ENCODE data around the gene FGD4. TPM values are rescaled to one million over a fixed set of nuclear protein-coding genes. Genes with fewer than 3 reads are reported as not detected.
A peak's percentile ranks its signal among the peaks of the same experiment; 100 is the strongest.

Gene FGD4
- total RNA-seq (10 to 100 TPM; 37.0 to 38.9 TPM), polyA plus RNA-seq (ENCODE audit: insufficient read length in 6 of 6) (10 to 100 TPM; 18.6 to 28.5 (median 23.3) TPM)
- long read RNA-seq, donor 1, transcript FGD4-203 (4 exons, 1,629 nt): major isoform, 5 of 7 reads
- long read RNA-seq, donor 1, partial matches to known transcripts: 0 of 7 reads
- long read RNA-seq, donor 1, other reads (novel, unspliced or antisense): 0 of 7 reads
- long read RNA-seq, donor 2, partial matches to known transcripts: 0 of 2 reads
- long read RNA-seq, donor 2, other reads (novel, unspliced or antisense): 0 of 2 reads
- long read RNA-seq, donor 3, partial matches to known transcripts: 0 of 1 reads
- long read RNA-seq, donor 3, other reads (novel, unspliced or antisense): 0 of 1 reads
- long read RNA-seq, donor 4, partial matches to known transcripts: 4 of 6 reads
- long read RNA-seq, donor 4, other reads (novel, unspliced or antisense): 2 of 6 reads
- long read RNA-seq, donor 5, partial matches to known transcripts: 0 of 1 reads
- long read RNA-seq, donor 5, other reads (novel, unspliced or antisense): 0 of 1 reads
- long read RNA-seq, donor 6, partial matches to known transcripts: 0 of 1 reads
- long read RNA-seq, donor 6, other reads (novel, unspliced or antisense): 0 of 1 reads
- long read RNA-seq, donor 7: 0 reads
- long read RNA-seq, donor 8, partial matches to known transcripts: 0 of 4 reads
- long read RNA-seq, donor 8, other reads (novel, unspliced or antisense): 0 of 4 reads
- long read RNA-seq, donor 9: 0 reads
- long read RNA-seq, donor 10: 0 reads
- long read RNA-seq, donor 11, full-length matches to known transcripts: 4 of 4 reads
- long read RNA-seq, donor 11, partial matches to known transcripts: 0 of 4 reads
- long read RNA-seq, donor 11, other reads (novel, unspliced or antisense): 0 of 4 reads
- long read RNA-seq, donor 12, partial matches to known transcripts: 0 of 1 reads
- long read RNA-seq, donor 12, other reads (novel, unspliced or antisense): 0 of 1 reads

DNA sequence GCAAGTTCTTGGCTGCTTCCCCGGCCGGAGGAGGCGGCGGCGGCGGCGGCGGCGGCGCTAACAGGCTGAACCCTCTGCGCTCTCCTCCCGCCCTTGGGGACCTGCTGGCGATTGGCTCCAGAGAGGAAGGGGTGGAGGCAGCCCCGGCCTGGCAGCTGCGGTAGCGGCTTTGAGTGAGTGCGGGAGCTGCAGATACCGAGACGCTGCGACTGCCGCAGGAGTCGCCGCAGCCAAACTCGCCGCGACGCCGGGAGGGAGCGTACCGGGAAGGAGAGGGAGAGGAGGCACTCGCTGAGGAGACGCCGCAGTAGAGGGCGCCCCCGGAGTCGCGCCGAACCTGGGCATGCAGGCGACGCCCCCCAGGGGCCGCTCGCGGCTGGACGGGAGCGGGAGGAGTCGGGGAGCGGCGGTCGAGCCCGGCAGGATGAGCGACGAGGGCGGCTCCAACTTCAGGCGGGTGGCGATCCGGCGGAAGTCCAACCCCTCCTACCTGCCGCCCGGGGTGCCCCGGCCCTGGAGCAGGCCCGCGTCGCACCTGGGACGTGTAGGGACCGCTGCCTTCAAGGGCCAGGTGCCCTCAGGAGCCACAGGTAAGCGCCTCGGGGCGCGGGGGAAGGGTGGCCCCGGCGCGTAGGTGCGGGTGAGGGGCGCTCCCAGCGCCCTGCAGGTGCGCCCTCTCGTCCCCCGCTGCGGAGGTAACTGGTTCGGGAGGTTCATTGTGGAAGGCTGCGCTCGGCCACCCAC is at the start of gene FGD4:
Gene FGD4, plus strand, starts transcription at position 189 of the 744 bp plus-strand sequence.
- peak; percentile 94 for ATAC-seq
- Histone ChIP-seq H3K27ac (peak within 1 kb of the TSS; percentile 80 to 85), H3K36me3 (no peaks in the 10 kb centered on the region), H3K4me1 (peaks cover 5 to 45% of the 10 kb centered on the region in 2 donors), H3K9me3 (no peaks in the 10 kb centered on the region), H3K27me3 (peaks cover 6 to 51% of the 10 kb centered on the region in 2 donors), H3K4me3 (peak within 1 kb of the TSS; percentile 64 to 67)
- peak; percentile 56 to 95 (median 86) for DNase-seq
- TF ChIP-seq, protein P1, sequence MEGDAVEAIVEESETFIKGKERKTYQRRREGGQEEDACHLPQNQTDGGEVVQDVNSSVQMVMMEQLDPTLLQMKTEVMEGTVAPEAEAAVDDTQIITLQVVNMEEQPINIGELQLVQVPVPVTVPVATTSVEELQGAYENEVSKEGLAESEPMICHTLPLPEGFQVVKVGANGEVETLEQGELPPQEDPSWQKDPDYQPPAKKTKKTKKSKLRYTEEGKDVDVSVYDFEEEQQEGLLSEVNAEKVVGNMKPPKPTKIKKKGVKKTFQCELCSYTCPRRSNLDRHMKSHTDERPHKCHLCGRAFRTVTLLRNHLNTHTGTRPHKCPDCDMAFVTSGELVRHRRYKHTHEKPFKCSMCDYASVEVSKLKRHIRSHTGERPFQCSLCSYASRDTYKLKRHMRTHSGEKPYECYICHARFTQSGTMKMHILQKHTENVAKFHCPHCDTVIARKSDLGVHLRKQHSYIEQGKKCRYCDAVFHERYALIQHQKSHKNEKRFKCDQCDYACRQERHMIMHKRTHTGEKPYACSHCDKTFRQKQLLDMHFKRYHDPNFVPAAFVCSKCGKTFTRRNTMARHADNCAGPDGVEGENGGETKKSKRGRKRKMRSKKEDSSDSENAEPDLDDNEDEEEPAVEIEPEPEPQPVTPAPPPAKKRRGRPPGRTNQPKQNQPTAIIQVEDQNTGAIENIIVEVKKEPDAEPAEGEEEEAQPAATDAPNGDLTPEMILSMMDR (IDR thresholded peaks at IDR 0.05): peak in 1 of 2 donors; percentile 14
- intact Hi-C loops (cut with DNase I): no loop called here

DNA sequence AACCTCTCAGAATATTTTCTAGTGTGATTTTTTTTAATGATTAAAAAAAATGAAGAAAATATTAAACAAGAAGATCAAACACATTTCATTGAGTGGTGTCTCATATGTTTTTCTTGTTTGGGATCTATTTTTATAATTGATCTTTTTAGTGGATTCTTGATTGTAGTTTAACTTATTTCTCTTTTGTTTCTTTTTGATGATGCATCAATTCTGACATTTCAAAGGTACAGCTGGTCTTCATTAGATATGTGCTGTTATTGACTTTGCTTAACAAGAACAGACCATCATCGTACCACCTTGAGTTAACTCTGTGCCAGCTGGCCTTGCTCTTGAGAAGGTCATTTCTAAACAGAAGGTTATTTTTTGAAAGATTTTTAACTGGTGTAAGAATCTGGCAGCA is 45.8 kb upstream of the FGD4 start:
- Histone ChIP-seq H3K27me3 (no peaks in the 10 kb centered on the region), H3K9me3 (no peaks in the 10 kb centered on the region), H3K4me1 (no peaks in the 10 kb centered on the region), H3K27ac (no peak overlapping the region), H3K36me3 (no peaks in the 10 kb centered on the region), H3K4me3 (no peak overlapping the region)
- TF ChIP-seq, protein P1 (IDR thresholded peaks at IDR 0.05): no peak
- intact Hi-C loops (cut with DNase I): no loop called here
- DNase-seq (no peak), ATAC-seq (no peak)

GRCh38 chr12:32357601-32358249 is 41.6 kb upstream of the FGD4 start:
- H3K4me3 ChIP-seq: no peak overlapping the region
- no peaks in the 10 kb centered on the region for H3K27me3 ChIP-seq
- no peaks in the 10 kb centered on the region for H3K4me1 ChIP-seq
- H3K9me3 ChIP-seq: no peaks in the 10 kb centered on the region
- intact Hi-C loops (cut with DNase I): no loop called here
- no peak for ATAC-seq
- H3K27ac ChIP-seq: no peak overlapping the region
- TF ChIP-seq, protein P1 (IDR thresholded peaks at IDR 0.05): no peak
- no peaks in the 10 kb centered on the region for H3K36me3 ChIP-seq
- DNase-seq: no peak

- no peaks in the 10 kb centered on the region for H3K4me1 ChIP-seq
- H3K4me3 ChIP-seq: no peak overlapping the region
- intact Hi-C loops (cut with DNase I): loop anchor here in 1 of 2 donors (10.0 kb wide), 1 partner anchor 314 kb away; the partner anchor contains the start of gene DNM1L
- DNase-seq: no peak
- H3K9me3 ChIP-seq: no peaks in the 10 kb centered on the region
- ATAC-seq: no peak
- H3K27me3 ChIP-seq: no peaks in the 10 kb centered on the region
- no peaks in the 10 kb centered on the region for H3K36me3 ChIP-seq
- TF ChIP-seq, protein P1 (IDR thresholded peaks at IDR 0.05): no peak
- no peak overlapping the region for H3K27ac ChIP-seq
These were observed 38.4 kb upstream of the FGD4 start for GRCh38 chr12:32360956-32361355.

All from left lung (tissue), 14 donors.